ENCODE data around the gene STPG1.

STPG1 gene

DNA sequence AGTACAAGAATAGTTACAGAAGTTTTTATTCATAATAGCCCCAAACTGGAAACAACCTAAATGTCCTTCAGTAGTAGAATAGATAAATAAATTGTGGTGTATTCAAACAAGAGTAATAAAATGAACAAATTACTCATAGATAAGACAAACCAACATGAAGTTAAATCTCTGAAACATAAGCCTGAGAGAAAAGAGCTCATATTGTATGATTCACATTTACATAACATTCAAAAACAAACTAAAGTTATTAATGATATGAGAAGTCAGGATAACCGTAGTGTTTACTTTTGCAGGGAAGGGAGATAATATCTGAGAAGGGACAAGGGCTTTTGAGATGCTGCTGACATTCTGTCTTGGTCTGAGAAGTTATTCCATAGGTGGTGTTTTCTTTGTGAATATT is 13.5 kb downstream of the STPG1 start:
- TF ChIP-seq EZH2 (optimal IDR thresholded peaks at IDR 0.05; ENCODE audit: low read depth, low read length) (no peak), EZH2phosphoT487 (IDR thresholded peaks at IDR 0.05; ENCODE audit: low read length) (no peak)
- TF ChIP-seq, protein P1, sequence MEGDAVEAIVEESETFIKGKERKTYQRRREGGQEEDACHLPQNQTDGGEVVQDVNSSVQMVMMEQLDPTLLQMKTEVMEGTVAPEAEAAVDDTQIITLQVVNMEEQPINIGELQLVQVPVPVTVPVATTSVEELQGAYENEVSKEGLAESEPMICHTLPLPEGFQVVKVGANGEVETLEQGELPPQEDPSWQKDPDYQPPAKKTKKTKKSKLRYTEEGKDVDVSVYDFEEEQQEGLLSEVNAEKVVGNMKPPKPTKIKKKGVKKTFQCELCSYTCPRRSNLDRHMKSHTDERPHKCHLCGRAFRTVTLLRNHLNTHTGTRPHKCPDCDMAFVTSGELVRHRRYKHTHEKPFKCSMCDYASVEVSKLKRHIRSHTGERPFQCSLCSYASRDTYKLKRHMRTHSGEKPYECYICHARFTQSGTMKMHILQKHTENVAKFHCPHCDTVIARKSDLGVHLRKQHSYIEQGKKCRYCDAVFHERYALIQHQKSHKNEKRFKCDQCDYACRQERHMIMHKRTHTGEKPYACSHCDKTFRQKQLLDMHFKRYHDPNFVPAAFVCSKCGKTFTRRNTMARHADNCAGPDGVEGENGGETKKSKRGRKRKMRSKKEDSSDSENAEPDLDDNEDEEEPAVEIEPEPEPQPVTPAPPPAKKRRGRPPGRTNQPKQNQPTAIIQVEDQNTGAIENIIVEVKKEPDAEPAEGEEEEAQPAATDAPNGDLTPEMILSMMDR (IDR thresholded peaks at IDR 0.05; ENCODE audit: low read length): no peak
- Histone ChIP-seq H3K4me2 (ENCODE audit: low read depth, low read length) (no peak overlapping the region), H3K27ac (ENCODE audit: low read length) (no peak overlapping the region), H2AFZ (ENCODE audit: low read length) (no peak overlapping the region), H4K20me1 (ENCODE audit: insufficient read depth, low read length) (no peaks in the 10 kb centered on the region), H3K36me3 (replicated peaks; ENCODE audit: insufficient read depth, low read length) (no peaks in the 10 kb centered on the region), H3K27me3 (replicated peaks; ENCODE audit: insufficient read depth, low read length) (no peaks in the 10 kb centered on the region), H3K79me2 (ENCODE audit: low read length) (no peaks in the 10 kb centered on the region), H3K4me3 (ENCODE audit: low read length) (no peak overlapping the region), H3K9me3 (replicated peaks; ENCODE audit: insufficient read depth, low read length) (no peaks in the 10 kb centered on the region), H3K9me2 (replicated peaks; ENCODE audit: insufficient read depth, low read length) (no peaks in the 10 kb centered on the region), H3K4me1 (ENCODE audit: low read length) (no peaks in the 10 kb centered on the region), H3F3A (ENCODE audit: insufficient read depth, low read length) (no peaks in the 10 kb centered on the region), H3K9ac (ENCODE audit: low read length) (no peak overlapping the region)
- no peak for DNase-seq

DNA sequence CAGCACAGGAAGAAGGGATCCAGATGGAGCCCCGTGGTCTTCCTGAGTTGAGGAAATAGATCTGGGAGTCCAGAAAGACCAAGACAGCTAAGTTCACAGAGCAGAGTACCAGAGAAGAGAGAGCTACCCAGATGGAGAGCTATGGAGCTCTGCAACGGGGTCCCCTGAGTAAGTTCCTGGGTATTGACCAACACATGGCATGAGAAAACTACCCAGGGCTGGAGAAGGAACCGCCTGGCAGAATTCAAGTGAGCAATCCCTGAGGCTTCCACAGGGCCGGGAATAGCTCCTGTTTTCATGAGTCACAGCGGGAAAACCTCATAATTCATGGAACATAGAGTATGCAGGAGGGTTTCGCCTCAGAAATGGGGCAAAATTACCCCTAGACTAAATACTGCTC is 19.7 kb downstream of the STPG1 start:
- no peaks in the 10 kb centered on the region for H3K9me3 ChIP-seq (replicated peaks; ENCODE audit: insufficient read depth, low read length)
- H4K20me1 ChIP-seq (ENCODE audit: insufficient read depth, low read length): no peaks in the 10 kb centered on the region
- H3K9ac ChIP-seq (ENCODE audit: low read length): no peak overlapping the region
- H3K27me3 ChIP-seq (replicated peaks; ENCODE audit: insufficient read depth, low read length): no peaks in the 10 kb centered on the region
- no peaks in the 10 kb centered on the region for H3K9me2 ChIP-seq (replicated peaks; ENCODE audit: insufficient read depth, low read length)
- no peak for TF ChIP-seq EZH2 (optimal IDR thresholded peaks at IDR 0.05; ENCODE audit: low read depth, low read length)
- TF ChIP-seq EZH2phosphoT487 (IDR thresholded peaks at IDR 0.05; ENCODE audit: low read length): no peak
- TF ChIP-seq, protein P1 (IDR thresholded peaks at IDR 0.05; ENCODE audit: low read length): no peak
- no peaks in the 10 kb centered on the region for H3K79me2 ChIP-seq (ENCODE audit: low read length)
- DNase-seq: no peak
- peaks cover 45% of the 10 kb centered on the region for H3K4me1 ChIP-seq (ENCODE audit: low read length)
- H3K4me2 ChIP-seq (ENCODE audit: low read depth, low read length): peak overlapping the region; percentile 95; the same call in 1 of the 2 replicates
- no peak overlapping the region; the same call in 1 of the 2 replicates for H3K27ac ChIP-seq (ENCODE audit: low read length)
- 0 out of 2 replicates have a peak overlapping the region, but pooled peaks have one; percentile 86 for H2AFZ ChIP-seq (ENCODE audit: low read length)
- no peak overlapping the region for H3K4me3 ChIP-seq (ENCODE audit: low read length)
- peaks cover 49% of the 10 kb centered on the region for H3F3A ChIP-seq (ENCODE audit: insufficient read depth, low read length)
- no peaks in the 10 kb centered on the region for H3K36me3 ChIP-seq (replicated peaks; ENCODE audit: insufficient read depth, low read length)

DNA sequence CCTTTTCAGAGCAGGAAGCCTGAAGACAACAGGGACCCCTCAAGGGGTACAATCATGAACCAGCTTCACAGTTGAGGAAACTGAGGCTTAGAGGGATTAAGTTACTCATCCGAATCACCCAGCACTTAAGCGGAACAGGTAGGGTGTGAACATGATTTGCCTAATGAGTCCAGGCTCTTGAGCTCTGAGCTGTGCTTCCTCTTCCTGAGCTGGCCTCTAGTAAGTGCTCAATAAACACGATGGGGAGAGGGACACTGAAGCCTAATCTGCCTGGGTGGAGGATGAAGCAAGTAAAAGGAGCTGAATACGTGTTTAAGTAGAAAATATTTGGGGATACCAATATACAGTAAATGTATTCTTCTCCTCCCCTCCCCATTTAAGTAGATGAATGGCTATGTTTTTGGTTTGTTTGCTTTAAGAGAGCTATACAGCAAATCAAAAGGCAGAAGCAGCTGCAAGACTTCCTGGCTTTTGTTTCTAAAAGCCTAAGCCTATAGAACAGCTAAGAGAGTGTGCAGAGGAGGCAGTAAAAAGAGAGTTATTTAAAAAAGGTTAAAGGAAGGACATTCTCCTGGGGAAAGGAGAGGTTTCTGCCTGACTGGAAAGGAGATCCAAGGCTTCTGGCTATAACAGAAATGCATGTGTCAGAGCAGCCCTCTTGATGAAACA is 20.5 kb downstream of the STPG1 start:
- no peaks in the 10 kb centered on the region for H3K9me2 ChIP-seq (replicated peaks; ENCODE audit: insufficient read depth, low read length)
- no peaks in the 10 kb centered on the region for H3K9me3 ChIP-seq (replicated peaks; ENCODE audit: insufficient read depth, low read length)
- peak overlapping the region; percentile 83 for H3K27ac ChIP-seq (ENCODE audit: low read length)
- no peak for TF ChIP-seq EZH2phosphoT487 (IDR thresholded peaks at IDR 0.05; ENCODE audit: low read length)
- TF ChIP-seq EZH2 (optimal IDR thresholded peaks at IDR 0.05; ENCODE audit: low read depth, low read length): no peak
- TF ChIP-seq, protein P1 (IDR thresholded peaks at IDR 0.05; ENCODE audit: low read length): no peak
- peak overlapping the region; percentile 95 for H3K4me2 ChIP-seq (ENCODE audit: low read depth, low read length)
- H3K9ac ChIP-seq (ENCODE audit: low read length): peak overlapping the region; percentile 60
- H3K36me3 ChIP-seq (replicated peaks; ENCODE audit: insufficient read depth, low read length): no peaks in the 10 kb centered on the region
- no peaks in the 10 kb centered on the region for H3K27me3 ChIP-seq (replicated peaks; ENCODE audit: insufficient read depth, low read length)
- peak overlapping the region; percentile 86 for H2AFZ ChIP-seq (ENCODE audit: low read length)
- no peaks in the 10 kb centered on the region for H4K20me1 ChIP-seq (ENCODE audit: insufficient read depth, low read length)
- DNase-seq: peak; percentile 67
- no peaks in the 10 kb centered on the region for H3K79me2 ChIP-seq (ENCODE audit: low read length)
- peaks cover 54% of the 10 kb centered on the region for H3F3A ChIP-seq (ENCODE audit: insufficient read depth, low read length)
- peaks cover 52% of the 10 kb centered on the region for H3K4me1 ChIP-seq (ENCODE audit: low read length)
- H3K4me3 ChIP-seq (ENCODE audit: low read length): peak overlapping the region; percentile 56
